K562 (cell line): ENCODE measurements around the gene COQ8B.

Source experiments
- DPF2 ChIP-seq: fragments of 450-650 bp; IDR thresholded peaks from 2 replicates; pipeline ENCODE4 v1.6.1; 2016
- POLR2A ChIP-seq: fragments of 450-650 bp; conservative IDR thresholded peaks from 2 replicates; pipeline ENCODE4 v1.6.1; 2016

- TF ChIP-seq POLR2A, result no peak
- TF ChIP-seq DPF2, result no peak
Measured at GRCh38 chr19:40642757-40643305, 73.9 kb downstream of the COQ8B start.
